Ovary (tissue), 9 donors: Measurements from ENCODE around the gene TMEM128. TPM values are rescaled to one million over a fixed set of nuclear protein-coding genes. Genes with fewer than 3 reads are reported as not detected.

Source experiments
- DNase-seq, 5 donors: peaks; one replicate each; pipeline ENCODE4 v3.0.0-alpha.2; 2019 to 2020
- H3K27ac ChIP-seq, 2 donors: fragments of 200-600 bp; one replicate each; pipeline versions ENCODE4 v1.5.1 to v1.8.0; 2019 to 2022
- H3K27me3 ChIP-seq: fragments of 200-600 bp; one replicate; pipeline ENCODE4 v1.8.0; 2022
- H3K36me3 ChIP-seq: fragments of 200-600 bp; sonication (generic); one replicate; pipeline ENCODE4 v1.5.1; 2019
- H3K4me1 ChIP-seq: one replicate; pipeline ENCODE4 v1.8.1; 2013; ENCODE audit warnings: mild to moderate bottlenecking, moderate library complexity; ENCODE audit not compliant: insufficient read depth
- H3K4me3 ChIP-seq: fragments of 200-600 bp; sonication (generic); one replicate; pipeline ENCODE4 v1.5.1; 2017
- H3K9me3 ChIP-seq, 2 donors: fragments of 200-600 bp in 1 of 2; sonication (generic) in 1 of 2; one replicate each; pipeline versions ENCODE4 v1.5.1 to v1.8.1; 2013 to 2019; ENCODE audit warnings: mild to moderate bottlenecking in 1 of 2, moderate library complexity in 1 of 2
- CTCF ChIP-seq, 3 donors: fragments of 450-650 bp in 2 of 3; fragments of 200-600 bp in 1 of 3; IDR thresholded peaks; one replicate each; pipeline versions ENCODE4 v1.5.1 to v1.8.0; 2016 to 2022; ENCODE audit warnings: antibody characterized with exemption in 3 of 3, mild to moderate bottlenecking in 1 of 3
- EP300 ChIP-seq: sonication (generic); formaldehyde crosslinking; IDR thresholded peaks from one replicate; pipeline ENCODE4 v1.6.1; 2017; ENCODE audit warnings: antibody characterized with exemption
- POLR2A ChIP-seq: fragments of 450-650 bp; IDR thresholded peaks from one replicate; pipeline ENCODE4 v1.6.1; 2017; ENCODE audit warnings: antibody characterized with exemption, mild to moderate bottlenecking, moderate library complexity
- WGBS, 3 donors: extraction: QIAGEN DNeasy Blood & Tissue Kit in 1 of 3; methylation state at CpG; one replicate each; pipeline versions ENCODE4 v1.1.5 to v1.1.7; 2013 to 2017; 5-methylcytosine and 5-hydroxymethylcytosine counted together
- intact Hi-C, 4 donors: fragments of 100-400 bp; cut with DNase I; formaldehyde crosslinking; loops; one replicate each; pipeline versions ENCODE4 v1.11.0 to v1.15.1; 2022 to 2023
- polyA plus RNA-seq, 2 donors: library from polyadenylated mRNA; stranded (reverse); fragments of 200-250 nt in 1 of 2; fragments of 350-450 nt in 1 of 2; fragmentation: Illumina TruSeq in 1 of 2; extraction: RNeasy Lipid Tissue Mini Kit (QIAGEN cat#74804) in 1 of 2; gene quantifications; one replicate each; pipeline ENCODE4 v1.2.3, GENCODE V29; 2013 to 2014
- total RNA-seq, 7 donors: library from RNA; depleted of rRNA in 2 of 7; stranded (reverse); fragments of >200 nt in 2 of 7; fragmentation: NEBNext Ultra II Directional in 3 of 7; extraction: Animal tissue kit (Norgen Biotek cat#: 25700) in 3 of 7; gene quantifications; one replicate each; pipeline versions ENCODE4 v1.1.0 to v1.2.4, GENCODE V29; 2016 to 2023
- donor health status: DM: no; HTN: no; CAD: no; lungs with moderate emphysema.
- donor health status: DM: no; HTN: no; CAD: no.
- donor health status: Bipolar disorder and iron deficiency.
- donor health status: DM: yes; HTN: yes; CAD: no.
- donor health status: DM: no; HTN: no; CAD: no.
- donor health status: DM: yes; HTN: yes; CAD: no.

Gene TMEM128
- total and polyA plus RNA-seq, 9 donors = 19.0 to 41.7 (median 28.0) TPM

- H3K4me3 ChIP-seq = no peak overlapping the region
- no peaks in the 10 kb centered on the region for H3K36me3 ChIP-seq
- no peak for DNase-seq
- no peak overlapping the region for H3K27ac ChIP-seq
- no peaks in the 10 kb centered on the region for H3K27me3 ChIP-seq
- TF ChIP-seq EP300 (no peak), CTCF (IDR thresholded peaks at IDR 0.05) (no peak), POLR2A (no peak)
- intact Hi-C loops = loop anchor here in 1 of 4 donors (1.0 to 5.0 kb wide), 2 partner anchors 45 to 1770 kb away; no protein-coding TSS in a partner anchor
- no peaks in the 10 kb centered on the region for H3K4me1 ChIP-seq
- peaks cover 0 to 9% of the 10 kb centered on the region in 2 donors for H3K9me3 ChIP-seq
- 5 to 10% (median 7%) methylated on average over 28 to 51 of the region's 51 CpGs for WGBS, 3 donors
These were observed 20.3 kb downstream of the TMEM128 start for GRCh38 chr4:4227510-4228355.

GRCh38 chr4:4226606-4227438, 21.2 kb downstream of the TMEM128 start, which contains the start of gene OTOP1:
Gene OTOP1 (minus strand): TSS chr4:4226929. CDS start chr4:4226864, 65 bp downstream.
- Histone ChIP-seq H3K4me1 (no peaks in the 10 kb centered on the region), H3K27ac (no peak within 1 kb of the TSS), H3K27me3 (no peaks in the 10 kb centered on the region), H3K36me3 (no peaks in the 10 kb centered on the region), H3K9me3 (peaks cover 0 to 9% of the 10 kb centered on the region in 2 donors), H3K4me3 (no peak within 1 kb of the TSS)
- TF ChIP-seq EP300 (no peak), POLR2A (no peak), CTCF (IDR thresholded peaks at IDR 0.05) (no peak)
- WGBS, 3 donors = 7 to 12% (median 8%) methylated on average over 49 to 82 of the region's 82 CpGs
- no peak for DNase-seq
- intact Hi-C loops = loop anchor here in 1 of 4 donors (5.0 kb wide), 1 partner anchor 1770 kb away; no protein-coding TSS in a partner anchor

- H3K27ac ChIP-seq = no peak overlapping the region
- intact Hi-C loops = loop anchor here in 1 of 4 donors (5.0 kb wide), 1 partner anchor 1769 kb away; no protein-coding TSS in a partner anchor
- H3K36me3 ChIP-seq = no peaks in the 10 kb centered on the region
- H3K4me1 ChIP-seq = no peaks in the 10 kb centered on the region
- H3K4me3 ChIP-seq = no peak overlapping the region
- no peaks in the 10 kb centered on the region for H3K27me3 ChIP-seq
- TF ChIP-seq POLR2A (no peak), EP300 (no peak)
- H3K9me3 ChIP-seq = peaks cover 0 to 9% of the 10 kb centered on the region in 2 donors
- DNase-seq = no peak
- WGBS, 3 donors = 9 to 12% (median 11%) methylated on average over 41 of the region's 41 CpGs
These were observed 22.0 kb downstream of the TMEM128 start for GRCh38 chr4:4225915-4226605.

GRCh38 chr4:4217113-4217512, 30.9 kb downstream of the TMEM128 start:
- Histone ChIP-seq H3K27me3 (no peaks in the 10 kb centered on the region), H3K27ac (no peak overlapping the region), H3K36me3 (no peaks in the 10 kb centered on the region), H3K4me1 (no peaks in the 10 kb centered on the region), H3K4me3 (no peak overlapping the region), H3K9me3 (no peaks in the 10 kb centered on the region)
- intact Hi-C loops = no loop called here
- no peak for DNase-seq
- 69 to 86% (median 79%) methylated on average over 5 of the region's 5 CpGs for WGBS, 3 donors
- TF ChIP-seq EP300 (no peak), POLR2A (no peak), CTCF (IDR thresholded peaks at IDR 0.05) (no peak)
